Brain microvascular endothelial cell (primary cell): ENCODE results near the gene LIMS1.

Source experiments
- DNase-seq: peaks from one replicate; pipeline ENCODE4 v3.0.0-alpha.2; 2020
- H3K27ac ChIP-seq: fragments of 250-450 bp; sonication (Bioruptor Pico); 2 replicates; pipeline ENCODE4 v1.5.1; 2020; ENCODE audit warnings: mild to moderate bottlenecking, moderate library complexity
- H3K27me3 ChIP-seq: fragments of 250-450 bp; sonication (Bioruptor Pico); replicated peaks from 2 replicates; pipeline ENCODE4 v1.5.1; 2020; ENCODE audit warnings: mild to moderate bottlenecking
- H3K36me3 ChIP-seq: fragments of 250-450 bp; sonication (Bioruptor Pico); replicated peaks from 2 replicates; pipeline ENCODE4 v1.5.1; 2020; ENCODE audit warnings: mild to moderate bottlenecking
- H3K4me3 ChIP-seq: 2 replicates; pipeline ENCODE4 v1.5.1; 2011; ENCODE audit warnings: low read depth, mild to moderate bottlenecking, control low read depth, low read length, moderate library complexity
- CTCF ChIP-seq: IDR thresholded peaks from 2 replicates; pipeline ENCODE4 v1.5.1; 2011; ENCODE audit warnings: low read depth, mild to moderate bottlenecking, moderate library complexity, low read length, control low read depth, inconsistent platforms; ENCODE audit errors: missing control alignments
- in situ Hi-C: cut with HindIII; loops from 2 replicates; pipeline ENCODE4 v1.10.0; 2017; ENCODE audit warnings: low sequenced_read_pairs, low pct_ligation_motif_present

Gene LIMS1

DNA sequence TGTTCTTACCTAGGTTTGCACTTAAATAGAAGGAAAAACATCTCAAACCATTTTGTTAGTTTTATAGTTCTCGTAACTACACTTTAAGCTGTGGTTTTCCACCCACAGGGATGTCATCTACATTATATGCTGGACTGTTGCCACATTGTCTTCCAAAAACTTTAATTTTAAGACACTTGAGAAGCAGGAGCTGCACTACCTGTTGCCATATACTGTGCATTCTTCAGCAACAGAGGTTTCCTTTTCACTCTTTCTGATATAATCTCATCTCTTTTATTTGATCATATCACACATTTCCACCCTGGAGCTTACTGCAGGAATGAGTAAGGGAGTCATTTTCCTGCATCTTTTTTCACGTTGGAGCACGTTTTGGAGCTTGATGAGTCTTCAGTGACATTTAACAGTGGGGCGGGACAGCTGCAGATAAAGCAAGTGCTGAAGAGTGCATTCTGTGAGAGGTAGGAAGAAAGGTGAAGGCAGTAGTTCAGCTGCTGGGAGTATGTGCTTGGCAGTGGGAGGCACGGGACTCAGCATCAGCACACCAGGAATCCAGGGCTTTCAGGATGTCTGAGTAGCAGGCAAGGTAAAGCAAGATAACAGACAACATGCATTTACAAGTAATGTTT is 3.8 kb downstream of the LIMS1 start:
- DNase-seq = no peak
- Histone ChIP-seq H3K27ac (peak overlapping the region; percentile 93), H3K36me3 (peaks cover 6% of the 10 kb centered on the region), H3K27me3 (no peaks in the 10 kb centered on the region), H3K4me3 (no peak overlapping the region)
- TF ChIP-seq CTCF = no peak
- in situ Hi-C loops = no loop called here

DNA sequence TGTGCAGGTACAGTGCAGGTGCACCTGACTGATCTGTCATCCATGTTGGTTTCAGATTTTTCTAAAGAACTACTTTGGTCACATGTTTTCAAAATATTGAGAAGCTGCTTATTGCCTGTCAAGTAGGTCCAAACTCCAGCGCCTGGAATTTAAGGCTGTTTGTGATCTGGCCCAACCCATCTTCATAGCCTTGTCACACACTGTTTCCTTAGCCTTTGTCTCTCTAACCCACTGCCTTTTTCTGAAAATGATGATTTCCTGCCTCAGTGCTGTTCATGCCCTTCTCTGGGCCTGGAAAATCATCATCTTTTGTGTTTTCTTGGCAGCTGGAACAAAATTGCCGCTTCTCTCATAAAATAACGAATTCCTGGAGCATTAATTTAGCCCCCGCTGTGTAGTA is 7.2 kb downstream of the LIMS1 start:
- no peak for DNase-seq
- Histone ChIP-seq H3K36me3 (peaks cover 6% of the 10 kb centered on the region), H3K27ac (peak overlapping the region; percentile 33), H3K4me3 (no peak overlapping the region), H3K27me3 (no peaks in the 10 kb centered on the region)
- in situ Hi-C loops = no loop called here
- no peak for TF ChIP-seq CTCF

DNA sequence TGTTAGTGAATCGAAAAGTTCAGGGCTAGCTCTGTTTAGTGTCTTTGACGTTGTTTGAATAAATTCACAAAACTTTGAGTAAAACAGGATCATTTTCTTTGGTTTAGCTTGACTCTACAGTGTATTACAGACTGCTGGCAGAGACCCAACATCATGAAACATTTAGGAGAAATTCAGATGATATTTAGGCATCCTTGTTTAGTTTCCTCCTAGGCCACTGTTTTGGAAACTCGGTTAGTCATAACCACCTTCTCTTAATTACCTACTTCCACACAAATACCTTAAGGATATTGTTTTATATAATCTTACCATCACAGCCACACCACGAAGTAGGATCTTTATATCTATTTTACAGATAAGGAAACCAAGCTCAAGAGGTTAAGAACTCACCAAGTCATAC is 7.8 kb downstream of the LIMS1 start:
- in situ Hi-C loops = no loop called here
- peak; percentile 41 for DNase-seq
- Histone ChIP-seq H3K27me3 (no peaks in the 10 kb centered on the region), H3K36me3 (peaks cover 6% of the 10 kb centered on the region), H3K27ac (peak overlapping the region; percentile 33), H3K4me3 (no peak overlapping the region)
- TF ChIP-seq CTCF = no peak

DNA sequence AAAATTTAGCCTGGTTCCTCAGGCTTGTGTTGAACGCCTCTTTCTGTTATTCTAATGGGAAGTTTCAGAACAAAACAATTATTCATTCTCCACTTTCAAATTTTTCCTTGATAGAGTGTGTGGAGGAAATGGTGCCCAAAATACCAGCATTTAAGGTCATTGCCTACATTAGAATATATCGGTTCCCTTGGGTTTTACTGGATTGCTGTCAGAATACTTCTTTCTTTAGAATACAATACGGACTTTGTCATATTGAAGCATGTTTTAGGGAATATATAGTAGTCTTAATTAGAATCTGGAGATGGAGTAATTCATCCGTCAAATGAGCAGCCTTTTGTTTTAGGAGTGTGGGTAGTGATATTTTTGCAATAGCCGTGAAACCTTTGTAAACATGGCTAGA is 13.3 kb downstream of the LIMS1 start:
- Histone ChIP-seq H3K27ac (peak overlapping the region; percentile 95), H3K27me3 (no peaks in the 10 kb centered on the region), H3K4me3 (no peak overlapping the region), H3K36me3 (peaks cover under 1% of the 10 kb centered on the region)
- no peak for TF ChIP-seq CTCF
- in situ Hi-C loops = no loop called here
- DNase-seq = no peak

DNA sequence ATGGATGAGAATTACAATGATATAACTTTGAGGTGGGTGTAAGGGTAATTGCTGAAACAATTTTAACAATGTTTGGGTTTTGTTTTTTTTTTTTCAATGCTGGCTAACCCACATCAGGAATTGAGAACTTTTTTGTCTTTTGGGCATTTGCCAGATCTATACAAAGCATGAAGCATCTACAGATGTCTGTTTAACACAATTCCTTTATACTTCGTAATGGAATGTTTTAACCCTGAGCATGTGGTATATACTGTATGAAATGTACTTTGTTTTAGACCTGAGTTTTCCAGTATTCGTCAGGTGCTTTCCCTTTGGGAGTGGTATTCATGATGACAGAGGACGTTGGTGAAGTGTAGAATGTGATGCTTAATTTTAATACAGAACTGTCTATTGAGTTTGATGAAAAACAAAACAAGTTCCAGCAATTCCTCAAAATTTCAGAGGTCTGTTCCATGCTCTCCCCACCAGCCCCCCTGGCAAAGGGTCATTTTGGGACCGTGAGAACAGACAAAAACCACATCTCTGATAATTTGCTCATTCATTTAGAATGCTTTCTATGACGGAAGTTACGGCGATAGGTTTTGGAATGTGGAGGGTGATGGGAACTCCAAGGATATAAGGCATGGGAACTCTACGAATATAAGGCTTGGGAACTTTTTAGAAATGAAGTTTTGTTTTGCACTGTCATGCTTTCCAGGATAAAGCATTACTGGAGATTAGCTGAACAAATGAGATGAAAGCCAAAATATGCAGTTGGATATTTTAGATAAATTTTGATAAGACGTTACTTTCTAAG is 14.1 kb downstream of the LIMS1 start:
- Histone ChIP-seq H3K4me3 (no peak overlapping the region), H3K27me3 (no peaks in the 10 kb centered on the region), H3K36me3 (no peaks in the 10 kb centered on the region), H3K27ac (peak overlapping the region; percentile 95)
- in situ Hi-C loops = no loop called here
- no peak for TF ChIP-seq CTCF
- DNase-seq = peak; percentile 94
